Measurements from ENCODE around the gene PES1. TPM values are rescaled to one million over a fixed set of nuclear protein-coding genes. Genes with fewer than 3 reads are reported as not detected.
A peak's percentile ranks its signal among the peaks of the same experiment; 100 is the strongest.

PES1 gene
- total RNA-seq, 1 donor: 54.9 TPM

DNA sequence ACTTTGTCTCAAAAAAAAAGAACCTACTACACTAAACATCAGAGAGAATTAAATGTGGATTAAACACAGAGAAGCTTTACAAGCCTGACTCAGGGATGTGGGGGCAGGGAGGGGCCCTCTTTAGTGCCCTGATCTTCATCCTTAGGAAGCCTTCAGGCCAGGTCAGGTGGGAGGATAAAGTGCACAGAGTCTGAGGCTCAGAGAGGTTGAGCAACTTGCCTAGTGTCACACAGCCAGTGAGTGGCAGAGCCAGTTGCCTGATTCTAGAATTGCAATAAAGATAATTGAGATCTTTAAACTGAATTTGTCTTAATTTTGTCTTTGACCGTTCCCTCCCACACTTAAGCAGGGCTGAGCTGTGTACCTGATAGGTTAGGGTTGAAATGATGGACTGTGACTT is 52.3 kb downstream of the PES1 start:
- TF ChIP-seq, protein P1, sequence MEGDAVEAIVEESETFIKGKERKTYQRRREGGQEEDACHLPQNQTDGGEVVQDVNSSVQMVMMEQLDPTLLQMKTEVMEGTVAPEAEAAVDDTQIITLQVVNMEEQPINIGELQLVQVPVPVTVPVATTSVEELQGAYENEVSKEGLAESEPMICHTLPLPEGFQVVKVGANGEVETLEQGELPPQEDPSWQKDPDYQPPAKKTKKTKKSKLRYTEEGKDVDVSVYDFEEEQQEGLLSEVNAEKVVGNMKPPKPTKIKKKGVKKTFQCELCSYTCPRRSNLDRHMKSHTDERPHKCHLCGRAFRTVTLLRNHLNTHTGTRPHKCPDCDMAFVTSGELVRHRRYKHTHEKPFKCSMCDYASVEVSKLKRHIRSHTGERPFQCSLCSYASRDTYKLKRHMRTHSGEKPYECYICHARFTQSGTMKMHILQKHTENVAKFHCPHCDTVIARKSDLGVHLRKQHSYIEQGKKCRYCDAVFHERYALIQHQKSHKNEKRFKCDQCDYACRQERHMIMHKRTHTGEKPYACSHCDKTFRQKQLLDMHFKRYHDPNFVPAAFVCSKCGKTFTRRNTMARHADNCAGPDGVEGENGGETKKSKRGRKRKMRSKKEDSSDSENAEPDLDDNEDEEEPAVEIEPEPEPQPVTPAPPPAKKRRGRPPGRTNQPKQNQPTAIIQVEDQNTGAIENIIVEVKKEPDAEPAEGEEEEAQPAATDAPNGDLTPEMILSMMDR (IDR thresholded peaks at IDR 0.05; ENCODE audit: insufficient read depth, low read length): no peak
- no peak overlapping the region for H3K4me3 ChIP-seq (ENCODE audit: low read depth, low read length)
- DNase-seq (ENCODE audit: low read depth): no peak

DNA sequence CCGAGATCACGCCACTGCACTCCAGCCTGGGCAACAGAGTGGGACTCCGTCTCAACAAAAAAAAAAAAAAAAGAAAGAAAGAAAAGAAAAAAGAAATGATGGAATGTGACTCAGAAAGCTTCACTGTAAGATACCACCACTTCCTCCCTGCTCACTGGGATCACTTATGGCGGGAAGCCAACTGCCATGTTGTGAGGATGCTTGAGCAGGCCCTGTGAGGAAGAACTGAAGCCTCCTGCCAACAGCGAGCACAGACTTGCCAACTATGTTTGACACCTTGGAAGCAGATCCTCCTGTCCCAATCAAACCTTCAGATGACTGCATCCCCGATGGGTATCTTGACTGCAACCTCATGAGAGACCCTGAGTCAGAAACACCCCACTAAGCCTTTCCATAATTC is 53.4 kb downstream of the PES1 start:
- TF ChIP-seq, protein P1 (IDR thresholded peaks at IDR 0.05; ENCODE audit: insufficient read depth, low read length): no peak
- DNase-seq (ENCODE audit: low read depth): peak; percentile 12
- no peak overlapping the region for H3K4me3 ChIP-seq (ENCODE audit: low read depth, low read length)

DNA sequence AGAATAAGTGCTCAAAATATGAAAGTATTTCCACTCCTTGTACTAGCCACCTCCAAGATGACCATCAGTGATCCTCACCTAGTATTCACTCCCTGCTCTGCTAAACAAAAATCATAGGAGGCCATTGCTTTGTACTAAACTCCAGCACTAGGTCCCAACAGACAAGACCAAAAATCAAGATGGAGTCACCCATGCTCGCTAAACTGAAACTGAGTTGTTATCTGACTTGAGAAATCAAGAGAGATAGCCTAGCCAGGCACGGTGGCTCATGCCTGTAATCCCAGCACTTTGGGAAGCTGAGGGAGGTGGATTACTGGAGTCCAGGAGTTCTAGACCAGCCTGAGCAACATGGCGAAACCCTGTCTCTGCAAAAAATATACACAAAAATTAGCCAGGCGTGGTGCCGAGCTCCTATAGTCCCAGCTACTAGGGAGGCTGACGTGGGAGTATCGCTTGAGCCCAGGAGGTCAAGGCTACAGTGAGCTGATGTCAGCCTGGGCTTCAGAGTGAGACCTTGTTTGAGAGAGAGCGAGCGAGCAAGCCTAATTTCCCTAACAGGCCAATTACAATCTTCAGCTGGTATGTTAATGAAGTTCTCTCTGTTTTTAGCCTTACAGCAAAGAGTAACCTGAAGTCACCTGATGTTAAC is 54.5 kb downstream of the PES1 start:
- H3K4me3 ChIP-seq (ENCODE audit: low read depth, low read length): no peak overlapping the region
- no peak for DNase-seq (ENCODE audit: low read depth)
- TF ChIP-seq, protein P1 (IDR thresholded peaks at IDR 0.05; ENCODE audit: insufficient read depth, low read length): no peak

DNA sequence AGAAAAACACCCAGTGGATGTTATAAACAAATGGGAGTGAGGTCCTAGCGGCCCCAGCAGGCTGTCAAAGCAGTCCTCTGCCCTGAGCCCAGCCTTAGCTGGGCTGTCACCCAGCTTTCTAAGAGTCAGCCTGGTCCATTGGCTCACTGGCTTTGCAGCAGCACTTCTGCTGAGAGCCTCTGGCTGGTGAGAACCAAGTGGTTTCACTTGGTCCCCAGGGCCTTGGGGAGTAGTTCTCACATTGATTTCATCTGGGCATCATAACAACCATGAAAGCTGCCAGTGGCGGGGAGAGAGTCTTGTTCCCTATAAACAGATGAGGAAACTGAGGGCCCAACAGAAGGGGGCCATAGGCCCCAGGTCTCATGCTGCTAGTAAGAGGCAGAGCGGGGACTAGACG is 56.5 kb downstream of the PES1 start:
- no peak overlapping the region for H3K4me3 ChIP-seq (ENCODE audit: low read depth, low read length)
- DNase-seq (ENCODE audit: low read depth): no peak
- TF ChIP-seq, protein P1 (IDR thresholded peaks at IDR 0.05; ENCODE audit: insufficient read depth, low read length): no peak

DNA sequence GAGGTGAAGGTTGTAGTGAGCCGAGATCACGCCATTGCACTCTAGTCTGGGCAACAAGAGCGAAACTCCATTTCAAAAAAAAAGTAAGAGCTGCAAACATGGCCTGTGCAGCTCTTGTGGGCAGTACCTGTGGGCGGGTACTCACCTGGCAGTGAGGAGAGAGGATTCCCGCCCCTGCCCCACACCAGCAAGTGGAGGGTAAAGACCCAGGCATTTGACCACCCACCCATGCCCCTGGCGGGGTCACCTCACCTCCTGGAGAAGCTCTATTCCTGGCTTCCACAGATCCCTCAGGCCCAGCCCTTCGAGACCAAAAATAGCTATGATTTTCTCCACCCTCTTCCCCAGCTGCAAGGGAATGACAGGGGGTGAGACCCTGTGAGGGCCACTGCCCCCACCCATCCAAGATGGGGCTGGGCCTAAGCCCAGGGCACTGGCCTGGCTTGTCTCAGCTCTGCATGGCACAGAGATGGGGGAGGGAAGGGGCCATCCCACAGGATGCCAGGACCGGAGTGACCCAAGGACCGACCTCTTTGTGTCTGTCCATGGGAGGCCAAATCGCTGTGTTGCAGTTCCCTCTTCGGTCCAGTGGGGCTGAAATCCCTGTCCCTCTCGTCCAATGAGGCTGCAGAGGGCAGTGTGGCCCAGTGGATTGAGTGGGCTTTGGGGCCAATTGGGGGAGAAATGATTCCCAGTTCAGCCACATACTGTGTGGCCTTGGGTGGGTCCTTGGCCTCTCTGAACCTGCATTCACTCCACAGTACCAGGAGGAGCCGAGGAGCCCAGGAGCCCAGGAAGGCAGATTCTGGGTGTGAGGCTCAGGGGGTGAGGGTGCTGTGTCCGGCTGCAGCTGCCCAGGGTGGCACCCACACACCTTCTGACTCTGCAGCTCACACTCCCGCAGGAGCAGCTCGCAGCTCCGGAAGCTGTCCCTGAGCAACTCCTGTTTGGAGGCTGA is 59.8 kb downstream of the PES1 start:
- TF ChIP-seq, protein P1 (IDR thresholded peaks at IDR 0.05; ENCODE audit: insufficient read depth, low read length): no peak
- H3K4me3 ChIP-seq (ENCODE audit: low read depth, low read length): no peak overlapping the region
- no peak for DNase-seq (ENCODE audit: low read depth)

DNA sequence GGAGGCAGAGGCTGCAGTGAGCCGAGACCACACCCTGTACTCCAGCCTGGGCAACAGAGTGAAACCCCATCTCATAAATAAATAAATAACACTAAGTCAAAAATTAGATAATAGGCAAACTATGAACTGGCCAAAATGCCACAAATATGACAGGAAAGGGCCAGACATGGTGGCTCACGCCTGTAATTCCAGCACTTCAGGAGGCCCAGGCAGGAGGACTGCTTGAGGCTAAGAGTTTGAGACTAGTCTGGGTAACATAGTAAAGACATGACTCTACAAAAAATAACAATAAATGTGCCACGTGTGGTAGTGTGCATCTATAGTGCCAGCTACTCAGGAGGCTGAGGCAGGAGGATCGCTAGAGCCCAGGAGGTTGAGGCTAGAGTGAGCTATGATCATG is 65.1 kb downstream of the PES1 start:
- TF ChIP-seq, protein P1 (IDR thresholded peaks at IDR 0.05; ENCODE audit: insufficient read depth, low read length): no peak
- DNase-seq (ENCODE audit: low read depth): no peak
- H3K4me3 ChIP-seq (ENCODE audit: low read depth, low read length): no peak overlapping the region

Other genes with a start within 250 kb of the PES1 start
- gene SF3A1, start 235.0 kb downstream of the PES1 start, total RNA-seq (ENCODE audit: low replicate concordance): 40.8 and 43.7 TPM in 2 replicates
- gene CCDC157, start 234.9 kb downstream of the PES1 start, total RNA-seq (ENCODE audit: low replicate concordance): 1.2 and 2.6 TPM in 2 replicates
- 9.1 and 13.0 TPM in 2 replicates for gene RNF215, start 204.5 kb downstream of the PES1 start, total RNA-seq (ENCODE audit: low replicate concordance)
- 5.8 and 14.8 TPM in 2 replicates for gene SEC14L2, start 194.9 kb downstream of the PES1 start, total RNA-seq (ENCODE audit: low replicate concordance)
- 0.98 and 5.9 TPM in 2 replicates for gene MTFP1, start 166.1 kb downstream of the PES1 start, total RNA-seq (ENCODE audit: low replicate concordance)
- not detected in 2 replicates for gene SEC14L3, start 119.9 kb downstream of the PES1 start, total RNA-seq (ENCODE audit: low replicate concordance)
- not detected in 2 replicates for gene SEC14L4, start 86.2 kb downstream of the PES1 start, total RNA-seq (ENCODE audit: low replicate concordance)
- gene SEC14L6, start 45.2 kb downstream of the PES1 start, total RNA-seq (ENCODE audit: low replicate concordance): 0.09 TPM in 1 of 2 replicates, not detected in the other
- gene GAL3ST1, start 17.2 kb downstream of the PES1 start, total RNA-seq (ENCODE audit: low replicate concordance): not detected in 2 replicates
- 13.9 and 17.7 TPM in 2 replicates for gene TCN2, start 15.3 kb upstream of the PES1 start, total RNA-seq (ENCODE audit: low replicate concordance)
- 5.1 and 19.7 TPM in 2 replicates for gene SLC35E4, start 43.9 kb upstream of the PES1 start, total RNA-seq (ENCODE audit: low replicate concordance)
- 8.4 and 18.5 TPM in 2 replicates for gene DUSP18, start 76.0 kb upstream of the PES1 start, total RNA-seq (ENCODE audit: low replicate concordance)
- 1.3 and 11.1 TPM in 2 replicates for gene OSBP2, start 103.0 kb upstream of the PES1 start, total RNA-seq (ENCODE audit: low replicate concordance)

Measured in fibroblast of the aortic adventitia (primary cell).